Brain microvascular endothelial cell (primary cell): ENCODE measurements around the gene SH3GL2.

ENCODE experiments used
- DNase-seq: peaks from one replicate; pipeline ENCODE4 v3.0.0-alpha.2; 2020
- H3K27ac ChIP-seq: fragments of 250-450 bp; sonication (Bioruptor Pico); 2 replicates; pipeline ENCODE4 v1.5.1; 2020; ENCODE audit warnings: mild to moderate bottlenecking, moderate library complexity
- H3K27me3 ChIP-seq: fragments of 250-450 bp; sonication (Bioruptor Pico); replicated peaks from 2 replicates; pipeline ENCODE4 v1.5.1; 2020; ENCODE audit warnings: mild to moderate bottlenecking
- H3K36me3 ChIP-seq: fragments of 250-450 bp; sonication (Bioruptor Pico); replicated peaks from 2 replicates; pipeline ENCODE4 v1.5.1; 2020; ENCODE audit warnings: mild to moderate bottlenecking
- H3K4me3 ChIP-seq: 2 replicates; pipeline ENCODE4 v1.5.1; 2011; ENCODE audit warnings: low read depth, mild to moderate bottlenecking, control low read depth, low read length, moderate library complexity
- in situ Hi-C: cut with HindIII; loops from 2 replicates; pipeline ENCODE4 v1.10.0; 2017; ENCODE audit warnings: low sequenced_read_pairs, low pct_ligation_motif_present
- TF ChIP-seq, protein P1 (sequence below): IDR thresholded peaks from 2 replicates; pipeline ENCODE4 v1.5.1; 2011; ENCODE audit warnings: low read depth, mild to moderate bottlenecking, moderate library complexity, low read length, control low read depth, inconsistent platforms; ENCODE audit errors: missing control alignments

The SH3GL2 gene

DNA sequence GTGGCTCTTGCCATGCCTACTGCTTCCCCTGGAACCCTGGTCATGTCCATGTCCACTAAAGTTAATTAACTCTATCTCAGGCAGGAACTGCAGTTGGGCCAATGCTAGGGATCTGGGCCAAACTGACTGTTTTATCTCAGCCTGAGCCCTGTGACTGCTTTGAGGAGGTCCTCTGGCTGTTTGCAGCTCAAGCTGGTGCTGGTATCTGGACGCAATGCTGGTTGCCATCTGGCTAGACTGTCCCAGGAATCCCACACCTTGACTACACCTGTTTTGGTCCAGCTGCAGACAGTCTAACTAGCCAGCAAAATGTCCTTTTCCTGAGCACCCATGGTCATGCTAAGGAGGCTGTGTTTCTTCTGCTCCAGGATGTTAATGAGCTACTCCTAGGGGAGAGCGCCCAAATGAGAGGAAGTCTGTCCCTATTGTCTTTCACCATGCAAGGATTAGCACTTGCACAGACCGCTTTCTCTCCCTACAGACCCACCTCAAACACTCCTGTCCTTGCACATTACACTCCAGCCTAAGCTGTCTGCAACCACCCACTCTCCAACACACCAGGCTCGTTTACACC, 251.0 kb downstream of the SH3GL2 start:
- no peak overlapping the region for H3K4me3 ChIP-seq
- TF ChIP-seq, protein P1, sequence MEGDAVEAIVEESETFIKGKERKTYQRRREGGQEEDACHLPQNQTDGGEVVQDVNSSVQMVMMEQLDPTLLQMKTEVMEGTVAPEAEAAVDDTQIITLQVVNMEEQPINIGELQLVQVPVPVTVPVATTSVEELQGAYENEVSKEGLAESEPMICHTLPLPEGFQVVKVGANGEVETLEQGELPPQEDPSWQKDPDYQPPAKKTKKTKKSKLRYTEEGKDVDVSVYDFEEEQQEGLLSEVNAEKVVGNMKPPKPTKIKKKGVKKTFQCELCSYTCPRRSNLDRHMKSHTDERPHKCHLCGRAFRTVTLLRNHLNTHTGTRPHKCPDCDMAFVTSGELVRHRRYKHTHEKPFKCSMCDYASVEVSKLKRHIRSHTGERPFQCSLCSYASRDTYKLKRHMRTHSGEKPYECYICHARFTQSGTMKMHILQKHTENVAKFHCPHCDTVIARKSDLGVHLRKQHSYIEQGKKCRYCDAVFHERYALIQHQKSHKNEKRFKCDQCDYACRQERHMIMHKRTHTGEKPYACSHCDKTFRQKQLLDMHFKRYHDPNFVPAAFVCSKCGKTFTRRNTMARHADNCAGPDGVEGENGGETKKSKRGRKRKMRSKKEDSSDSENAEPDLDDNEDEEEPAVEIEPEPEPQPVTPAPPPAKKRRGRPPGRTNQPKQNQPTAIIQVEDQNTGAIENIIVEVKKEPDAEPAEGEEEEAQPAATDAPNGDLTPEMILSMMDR = no peak
- no peaks in the 10 kb centered on the region for H3K27me3 ChIP-seq
- H3K27ac ChIP-seq = no peak overlapping the region
- in situ Hi-C loops = no loop called here
- no peaks in the 10 kb centered on the region for H3K36me3 ChIP-seq
- no peak for DNase-seq

DNA sequence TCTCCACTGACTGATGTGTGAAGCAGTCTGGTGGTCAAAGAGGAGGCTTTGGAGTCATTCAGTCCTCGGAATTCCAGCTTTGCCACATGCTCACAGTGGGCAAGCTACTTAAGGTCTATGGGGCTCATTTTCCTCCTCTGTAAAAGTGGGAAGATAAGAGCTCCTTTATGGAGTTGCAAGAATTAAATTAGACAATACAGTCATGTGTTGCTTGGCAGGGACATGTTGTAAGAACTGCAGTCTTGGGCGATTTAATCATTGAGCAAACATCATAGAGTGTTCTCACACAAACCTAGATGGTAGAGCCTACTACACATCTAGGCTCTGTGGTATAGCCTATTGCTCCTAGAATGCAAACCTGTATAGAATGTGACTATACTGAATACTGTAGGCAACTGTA, 253.9 kb downstream of the SH3GL2 start:
- in situ Hi-C loops = no loop called here
- no peaks in the 10 kb centered on the region for H3K27me3 ChIP-seq
- H3K36me3 ChIP-seq = no peaks in the 10 kb centered on the region
- TF ChIP-seq, protein P1 = no peak
- no peak overlapping the region for H3K27ac ChIP-seq
- no peak for DNase-seq
- no peak overlapping the region for H3K4me3 ChIP-seq

GRCh38 chr9:17833846-17834245, 255.0 kb downstream of the SH3GL2 start:
- no peaks in the 10 kb centered on the region for H3K27me3 ChIP-seq
- in situ Hi-C loops = no loop called here
- DNase-seq = no peak
- H3K4me3 ChIP-seq = no peak overlapping the region
- TF ChIP-seq, protein P1 = no peak
- no peak overlapping the region for H3K27ac ChIP-seq
- H3K36me3 ChIP-seq = no peaks in the 10 kb centered on the region

DNA sequence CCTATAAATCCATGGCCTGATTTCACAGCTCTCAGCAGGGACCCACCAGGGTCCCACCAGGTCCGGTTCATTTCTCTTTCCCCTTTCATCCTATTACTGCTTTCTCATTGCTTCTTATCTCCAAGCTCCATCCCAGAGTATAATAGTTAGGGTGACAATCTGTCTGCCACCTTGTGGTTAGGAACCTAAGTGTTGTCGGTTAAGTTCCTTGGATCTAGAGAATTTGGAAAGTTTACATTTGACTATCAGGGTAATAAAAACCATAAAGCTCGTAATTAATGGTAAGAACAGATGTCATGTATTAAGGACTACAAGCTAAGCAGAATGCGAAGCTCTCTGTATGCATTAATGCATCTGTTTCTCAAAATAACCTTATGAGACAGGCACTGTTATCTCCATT, 259.1 kb downstream of the SH3GL2 start:
- no peak overlapping the region for H3K27ac ChIP-seq
- H3K4me3 ChIP-seq = no peak overlapping the region
- no peaks in the 10 kb centered on the region for H3K27me3 ChIP-seq
- in situ Hi-C loops = no loop called here
- DNase-seq = no peak
- TF ChIP-seq, protein P1 = no peak
- H3K36me3 ChIP-seq = no peaks in the 10 kb centered on the region

GRCh38 chr9:17839776-17840175, 260.9 kb downstream of the SH3GL2 start:
- TF ChIP-seq, protein P1 = no peak
- no peaks in the 10 kb centered on the region for H3K27me3 ChIP-seq
- in situ Hi-C loops = no loop called here
- no peak for DNase-seq
- H3K27ac ChIP-seq = no peak overlapping the region
- no peaks in the 10 kb centered on the region for H3K36me3 ChIP-seq
- H3K4me3 ChIP-seq = no peak overlapping the region

GRCh38 chr9:17843236-17843635, 264.4 kb downstream of the SH3GL2 start:
- DNase-seq = no peak
- no peaks in the 10 kb centered on the region for H3K27me3 ChIP-seq
- no peak overlapping the region for H3K27ac ChIP-seq
- no peaks in the 10 kb centered on the region for H3K36me3 ChIP-seq
- no peak overlapping the region for H3K4me3 ChIP-seq
- TF ChIP-seq, protein P1 = no peak
- in situ Hi-C loops = no loop called here
